HCT116 (cell line): ENCODE data around the gene GOLGA3. TPM values are rescaled to one million over a fixed set of nuclear protein-coding genes. Genes with fewer than 3 reads are reported as not detected.

Source experiments
- ATAC-seq: fragments of 200-7000 bp; cut with Tn5 transposase; 2 replicates; pipeline ENCODE4 v1.9.1; 2020; ENCODE audit warnings: mild to moderate bottlenecking, moderate library complexity
- BruUV-seq: library from RNA; stranded (reverse); fragments of 400-500 nt; replicated peaks from 2 replicates; lab custom pipeline; 2021; lab: Mats Ljungman, UMichigan
- CTCF ChIA-PET: fragments of 300-600 bp; sonication (Branson Sonifier 250); formaldehyde crosslinking; loops from one replicate; lab custom pipeline; 2021; ENCODE audit warnings: antibody characterized with exemption; lab: Charles Lee
- POLR2A ChIA-PET: fragments of 300-600, 350-600 bp; sonication (Branson Sonifier 250); formaldehyde crosslinking; loops from one replicate; lab custom pipeline; 2021; ENCODE audit warnings: antibody characterized with exemption; lab: Charles Lee
- RAD21 ChIA-PET, 2 experiments: fragments of 300-600 bp; sonication (Branson Sonifier 250); formaldehyde crosslinking; loops; one replicate each; lab custom pipeline; 2023; ENCODE audit warnings: low total read pairs in 2 of 2; ENCODE audit not compliant: uncharacterized antibody in 2 of 2, unreplicated experiment in 2 of 2, low non-redundant PET in 1 of 2; lab: Charles Lee
- DNase-seq: peaks from one replicate; pipeline ENCODE4 v3.0.0-alpha.2; 2010; ENCODE audit warnings: low read depth, low spot score
- H2AFZ ChIP-seq: fragments of 200-600 bp; shearing (Covaris generic), sonication (generic); 2 replicates; pipeline ENCODE4 v1.6.1; 2017; ENCODE audit warnings: low read depth, mixed run types, mixed read lengths, antibody characterized with exemption, low read length; ENCODE audit not compliant: poor library complexity, severe bottlenecking
- H3K27ac ChIP-seq: 2 replicates; pipeline ENCODE4 v1.5.1; 2012; ENCODE audit warnings: low read depth, low read length
- H3K27me3 ChIP-seq: fragments of 200-600 bp; sonication (generic); 2 replicates; pipeline ENCODE4 v1.6.1; 2016; ENCODE audit warnings: mixed run types, low read length, mixed read lengths; ENCODE audit not compliant: insufficient read depth
- H3K36me3 ChIP-seq, 2 experiments: fragments of 200-500 bp in 1 of 2; fragments of 200-600 bp in 1 of 2; sonication (Bioruptor generic) in 1 of 2; sonication (generic) in 1 of 2; 2 replicates each; pipeline versions ENCODE4 v1.5.1 to v1.6.1; 2014 to 2016; ENCODE audit warnings: low read length in 2 of 2, inconsistent platforms in 1 of 2, mixed read lengths in 1 of 2, mixed run types in 1 of 2; ENCODE audit not compliant: insufficient read depth in 2 of 2, control insufficient read depth in 1 of 2
- H3K4me1 ChIP-seq, 2 experiments: fragments of 200-600 bp in 1 of 2; sonication (generic) in 1 of 2; 2 replicates each; pipeline versions ENCODE4 v1.5.1 to v1.6.1; 2012 to 2017; ENCODE audit warnings: low read length in 2 of 2, inconsistent platforms in 1 of 2, mild to moderate bottlenecking in 1 of 2, mixed read lengths in 1 of 2, mixed run types in 1 of 2, moderate library complexity in 1 of 2; ENCODE audit not compliant: insufficient read depth in 2 of 2, control insufficient read depth in 1 of 2
- H3K4me2 ChIP-seq: fragments of 200-600 bp; sonication (generic); 2 replicates; pipeline ENCODE4 v1.6.1; 2017; ENCODE audit warnings: mixed run types, low read length, mixed read lengths
- H3K4me3 ChIP-seq, 2 experiments: fragments of 200-600 bp in 1 of 2; sonication (generic) in 1 of 2; replicated peaks in 1 of 2; 2 replicates each; pipeline ENCODE4 v1.5.1; 2011 to 2016; ENCODE audit warnings: low read length in 2 of 2, control low read depth in 1 of 2, low read depth in 1 of 2, mild to moderate bottlenecking in 1 of 2, mixed read lengths in 1 of 2, mixed run types in 1 of 2
- H3K79me2 ChIP-seq: fragments of 200-600 bp; sonication (generic); 2 replicates; pipeline ENCODE4 v1.6.1; 2017; ENCODE audit warnings: mild to moderate bottlenecking, mixed run types, low read length, moderate library complexity, mixed read lengths; ENCODE audit not compliant: insufficient read depth
- H3K9ac ChIP-seq: fragments of 200-600 bp; sonication (generic); 2 replicates; pipeline ENCODE4 v1.6.1; 2016; ENCODE audit warnings: low read length, mixed read lengths
- H3K9me2 ChIP-seq: fragments of 200-600 bp; sonication (generic), shearing (Covaris generic); 2 replicates; pipeline ENCODE4 v1.6.1; 2017; ENCODE audit warnings: mixed run types, mild to moderate bottlenecking, moderate library complexity; ENCODE audit not compliant: insufficient read depth
- H3K9me3 ChIP-seq, 2 experiments: fragments of 200-500 bp in 1 of 2; fragments of 200-600 bp in 1 of 2; sonication (Bioruptor generic) in 1 of 2; sonication (generic) in 1 of 2; 2 replicates each; pipeline ENCODE4 v1.6.1; 2014 to 2017; ENCODE audit warnings: low read length in 2 of 2, mixed read lengths in 2 of 2, inconsistent platforms in 1 of 2, low read depth in 1 of 2, mild to moderate bottlenecking in 1 of 2, mixed run types in 1 of 2, moderate library complexity in 1 of 2; ENCODE audit not compliant: control insufficient read depth in 1 of 2, insufficient read depth in 1 of 2
- H4K20me1 ChIP-seq: fragments of 200-600 bp; sonication (generic), shearing (Covaris generic); 2 replicates; pipeline ENCODE4 v1.6.1; 2017; ENCODE audit warnings: mixed run types, mild to moderate bottlenecking, moderate library complexity; ENCODE audit not compliant: insufficient read depth
- ATF3 ChIP-seq: IDR thresholded peaks from 2 replicates; pipeline ENCODE4 v1.6.1; 2012
- CEBPB ChIP-seq: IDR thresholded peaks from 2 replicates; pipeline ENCODE4 v1.6.1; 2012; ENCODE audit warnings: low read depth
- CTCF ChIP-seq, 3 experiments: fragments of 200-600 bp in 1 of 3; sonication (generic) in 1 of 3; IDR thresholded peaks in 2 of 3; conservative IDR thresholded peaks in 1 of 3; 2 replicates each; pipeline ENCODE4 v1.5.1; 2012 to 2017; ENCODE audit warnings: low read depth in 2 of 3, low read length in 2 of 3, antibody characterized with exemption in 1 of 3, borderline replicate concordance in 1 of 3, control low read depth in 1 of 3, mild to moderate bottlenecking in 1 of 3, mixed read lengths in 1 of 3, mixed run types in 1 of 3, moderate library complexity in 1 of 3; ENCODE audit not compliant: insufficient read depth in 1 of 3
- ELF1 ChIP-seq: IDR thresholded peaks from 2 replicates; pipeline ENCODE4 v1.6.1; 2012; ENCODE audit warnings: low read depth, borderline replicate concordance
- EZH2phosphoT487 ChIP-seq: fragments of 200-600 bp; IDR thresholded peaks from 2 replicates; pipeline ENCODE4 v1.6.1; 2018; ENCODE audit warnings: antibody characterized with exemption, borderline replicate concordance
- FOSL1 ChIP-seq: IDR thresholded peaks from 2 replicates; pipeline ENCODE4 v1.6.1; 2012; ENCODE audit warnings: low read depth
- POLR2A ChIP-seq: IDR thresholded peaks from 2 replicates; pipeline ENCODE4 v1.7.0; 2011; ENCODE audit warnings: borderline replicate concordance; ENCODE audit not compliant: insufficient read depth, insufficient read length; ENCODE audit errors: extremely low read depth
- POLR2AphosphoS5 ChIP-seq: IDR thresholded peaks from 2 replicates; pipeline ENCODE4 v1.6.1; 2011; ENCODE audit warnings: mild to moderate bottlenecking, low read depth, low read length, moderate library complexity
- RAD21 ChIP-seq: IDR thresholded peaks from 2 replicates; pipeline ENCODE4 v1.6.1; 2012; ENCODE audit warnings: low read depth, mild to moderate bottlenecking
- SP1 ChIP-seq: IDR thresholded peaks from 2 replicates; pipeline ENCODE4 v1.6.1; 2012; ENCODE audit warnings: low read depth
- SRF ChIP-seq: IDR thresholded peaks from 2 replicates; pipeline ENCODE4 v1.6.1; 2012; ENCODE audit warnings: low read depth
- TCF7L2 ChIP-seq: IDR thresholded peaks from 2 replicates; pipeline ENCODE4 v1.7.0; 2011; ENCODE audit warnings: borderline replicate concordance, inconsistent platforms; ENCODE audit not compliant: insufficient read depth, insufficient read length; ENCODE audit errors: extremely low read depth
- ZFX ChIP-seq: fragments of 450-650 bp; IDR thresholded peaks from 2 replicates; pipeline ENCODE4 v1.6.1; 2017
- ZNF274 ChIP-seq: fragments of 200-500 bp; sonication (Bioruptor generic); IDR thresholded peaks from 2 replicates; pipeline ENCODE4 v1.6.1; 2014; ENCODE audit warnings: mild to moderate bottlenecking, low read depth, low read length, inconsistent platforms
- intact Hi-C: fragments of 100-400 bp; cut with micrococcal nuclease; formaldehyde crosslinking; loops from 2 replicates; pipeline ENCODE4 v1.10.0; 2022
- total RNA-seq: library from RNA; stranded (reverse); gene quantifications from one replicate; pipeline ENCODE4 v1.2.1, GENCODE V29; 2021; ENCODE audit not compliant: unreplicated experiment
- TF ChIP-seq, protein P1 (sequence below): IDR thresholded peaks from 2 replicates; pipeline ENCODE4 v1.6.1; 2011; ENCODE audit warnings: mild to moderate bottlenecking, low read length, moderate library complexity; ENCODE audit not compliant: insufficient replicate concordance; ENCODE audit errors: extremely low read depth

Gene GOLGA3
- total RNA-seq, 1 experiment from 2014 or later, result 35.1 TPM

DNA sequence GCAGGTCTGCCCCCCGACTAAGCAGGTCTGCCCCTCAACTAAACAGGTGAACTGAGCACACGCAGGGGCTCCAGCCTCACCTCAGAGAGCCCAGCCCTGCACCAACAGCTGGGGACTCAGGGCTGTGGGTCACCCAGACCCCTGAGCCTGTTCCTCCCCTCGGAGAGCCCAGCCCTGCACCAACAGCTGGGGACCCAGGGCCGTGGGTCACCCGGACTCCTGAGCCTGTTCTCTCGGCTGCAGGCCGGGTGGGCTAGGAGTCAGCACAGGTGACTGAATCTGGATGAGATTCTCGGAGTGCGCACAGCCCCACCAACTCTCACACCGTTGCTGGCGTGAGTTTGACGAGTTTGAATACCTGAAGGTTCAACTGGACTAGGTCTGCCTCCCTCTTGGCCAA is 46.7 kb downstream of the GOLGA3 start:
- no peak overlapping the region for H2AFZ ChIP-seq
- no peak for TF ChIP-seq POLR2AphosphoS5
- no peak for TF ChIP-seq EZH2phosphoT487
- TF ChIP-seq POLR2A, result no peak
- TF ChIP-seq ZFX, result no peak
- no peak for TF ChIP-seq RAD21
- no peak for TF ChIP-seq CTCF (IDR thresholded peaks at IDR 0.05 in 2 of 3, conservative IDR thresholded peaks at IDR 0.05 in 1 of 3; ENCODE audit: borderline replicate concordance in 1 of 3, insufficient read depth in 1 of 3, low read depth in 2 of 3, low read length in 2 of 3)
- TF ChIP-seq ELF1, result no peak
- no peak for TF ChIP-seq CEBPB
- no peak for TF ChIP-seq SRF
- no peak for TF ChIP-seq TCF7L2
- no peak for TF ChIP-seq ZNF274
- no peak for TF ChIP-seq SP1
- TF ChIP-seq, protein P1, sequence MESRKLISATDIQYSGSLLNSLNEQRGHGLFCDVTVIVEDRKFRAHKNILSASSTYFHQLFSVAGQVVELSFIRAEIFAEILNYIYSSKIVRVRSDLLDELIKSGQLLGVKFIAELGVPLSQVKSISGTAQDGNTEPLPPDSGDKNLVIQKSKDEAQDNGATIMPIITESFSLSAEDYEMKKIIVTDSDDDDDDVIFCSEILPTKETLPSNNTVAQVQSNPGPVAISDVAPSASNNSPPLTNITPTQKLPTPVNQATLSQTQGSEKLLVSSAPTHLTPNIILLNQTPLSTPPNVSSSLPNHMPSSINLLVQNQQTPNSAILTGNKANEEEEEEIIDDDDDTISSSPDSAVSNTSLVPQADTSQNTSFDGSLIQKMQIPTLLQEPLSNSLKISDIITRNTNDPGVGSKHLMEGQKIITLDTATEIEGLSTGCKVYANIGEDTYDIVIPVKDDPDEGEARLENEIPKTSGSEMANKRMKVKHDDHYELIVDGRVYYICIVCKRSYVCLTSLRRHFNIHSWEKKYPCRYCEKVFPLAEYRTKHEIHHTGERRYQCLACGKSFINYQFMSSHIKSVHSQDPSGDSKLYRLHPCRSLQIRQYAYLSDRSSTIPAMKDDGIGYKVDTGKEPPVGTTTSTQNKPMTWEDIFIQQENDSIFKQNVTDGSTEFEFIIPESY, result no peak
- TF ChIP-seq FOSL1, result no peak
- TF ChIP-seq ATF3, result no peak
- TF ChIP-seq, all 23 proteins: peak for 0
- Histone ChIP-seq H3K4me1 (no peaks in the 10 kb centered on the region), H3K27me3 (no peaks in the 10 kb centered on the region), H3K27ac (no peak overlapping the region), H4K20me1 (no peaks in the 10 kb centered on the region), H3K79me2 (no peaks in the 10 kb centered on the region), H3K9me2 (no peaks in the 10 kb centered on the region), H3K9me3 (no peaks in the 10 kb centered on the region), H3K4me2 (no peak overlapping the region), H3K36me3 (peaks cover 9 to 18% of the 10 kb centered on the region in 2 experiments; a peak in 3 of 4 replicates), H3K4me3 (no peak overlapping the region), H3K9ac (no peak overlapping the region)
- no TSS peak for BruUV-seq
- ChIA-PET RAD21 (no interaction called here), POLR2A (no interaction called here), CTCF (no interaction called here)
- intact Hi-C loops, result no loop called here
- ATAC-seq, result no peak
- no peak for DNase-seq
